IPS-NIHi7 (cell line): ENCODE measurements around the gene NDRG4.
"Not testable (repeated sequence)": the region's sequence is repeated elsewhere in the genome, so short reads cannot be mapped to it uniquely, and the experiment has no call there.

Experiments
- DNase-seq: peaks from one replicate; pipeline ENCODE4 v3.0.0; 2012; ENCODE audit warnings: mixed read lengths; ENCODE audit errors: extremely low spot score

The NDRG4 gene

GRCh38 chr16:58465817-58466216 is 34.1 kb upstream of the NDRG4 start:
- no peak for DNase-seq

GRCh38 chr16:58466396-58466795 is 33.5 kb upstream of the NDRG4 start:
- DNase-seq, result no peak

GRCh38 chr16:58467905-58468304 is 32.0 kb upstream of the NDRG4 start:
- no peak for DNase-seq

GRCh38 chr16:58471209-58471975 is 28.6 kb upstream of the NDRG4 start:
- DNase-seq, result no peak

- no peak for DNase-seq
Observed at GRCh38 chr16:58472266-58472665, 27.7 kb upstream of the NDRG4 start.

- no peak for DNase-seq
Observed at GRCh38 chr16:58472827-58473226, 27.1 kb upstream of the NDRG4 start.

- no peak for DNase-seq
Observed at GRCh38 chr16:58474296-58474695, 25.6 kb upstream of the NDRG4 start.

GRCh38 chr16:58475091-58475619 is 24.8 kb upstream of the NDRG4 start:
- no peak for DNase-seq

GRCh38 chr16:58476791-58477190 is 23.2 kb upstream of the NDRG4 start:
- DNase-seq, result no peak

GRCh38 chr16:58478427-58478826 is 21.5 kb upstream of the NDRG4 start:
- no peak for DNase-seq

GRCh38 chr16:58481226-58481869 is 18.6 kb upstream of the NDRG4 start:
- no peak for DNase-seq

- DNase-seq, result no peak
Observed at GRCh38 chr16:58481931-58482330, 18.0 kb upstream of the NDRG4 start.

- DNase-seq, result no peak
Observed at GRCh38 chr16:58485184-58485887, 14.6 kb upstream of the NDRG4 start.

GRCh38 chr16:58487566-58488351 is 12.2 kb upstream of the NDRG4 start:
- peak; percentile 94 for DNase-seq

- DNase-seq, result no peak
Observed at GRCh38 chr16:58488531-58488930, 11.4 kb upstream of the NDRG4 start.

- no peak for DNase-seq
Observed at GRCh38 chr16:58490065-58490464, 9.9 kb upstream of the NDRG4 start.

- not testable (repeated sequence) for DNase-seq
Observed at GRCh38 chr16:58490539-58490938, 9.4 kb upstream of the NDRG4 start.

- DNase-seq, result no peak
Observed at GRCh38 chr16:58492066-58492465, 7.9 kb upstream of the NDRG4 start.

- DNase-seq, result no peak
Observed at GRCh38 chr16:58492735-58493134, 7.2 kb upstream of the NDRG4 start.

GRCh38 chr16:58493756-58494431 is 6.0 kb upstream of the NDRG4 start:
- DNase-seq, result no peak

GRCh38 chr16:58494981-58495520 is 4.9 kb upstream of the NDRG4 start:
- DNase-seq, result peak; percentile 91
